ENCODE data around the gene ANKRD44. TPM values are rescaled to one million over a fixed set of nuclear protein-coding genes. Genes with fewer than 3 reads are reported as not detected.
A peak's percentile ranks its signal among the peaks of the same experiment; 100 is the strongest.

Gene ANKRD44
- total and polyA plus RNA-seq, 12 donors = 1.1 to 20.1 (median 6.9) TPM

DNA sequence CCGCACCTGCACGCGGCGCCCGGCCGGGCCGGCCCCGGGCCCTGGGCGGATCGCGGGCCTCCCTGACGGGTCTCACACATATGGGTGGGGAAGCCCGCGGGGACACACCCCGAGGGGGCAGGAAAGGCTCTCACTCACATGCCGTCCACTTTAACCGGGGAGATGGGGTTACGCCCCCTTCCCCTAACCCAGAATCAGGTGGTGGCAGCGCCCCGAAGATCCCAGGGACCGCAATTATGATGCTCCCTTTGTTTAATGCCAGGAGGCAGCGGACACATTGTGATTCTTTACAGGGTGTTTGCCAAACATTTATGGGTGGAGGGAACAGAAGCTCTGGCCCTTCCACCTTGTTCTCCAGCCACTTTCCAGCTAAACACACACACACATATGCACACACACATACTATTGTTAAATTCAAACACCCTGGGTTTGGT is 424 bp upstream of the ANKRD44 start:
- H3K9me3 ChIP-seq = no peaks in the 10 kb centered on the region
- intact Hi-C loops (cut with DNase I) = loop anchor here (1.0 to 10.0 kb wide), 13 partner anchors 64 to 306 kb away; no protein-coding TSS in a partner anchor
- ATAC-seq (no peak), DNase-seq (no peak)
- peaks cover 0 to 47% (median 21%) of the 10 kb centered on the region in 9 donors for H3K4me1 ChIP-seq
- no peaks in the 10 kb centered on the region for H3K36me3 ChIP-seq
- peaks cover 0 to 2% (median 0%) of the 10 kb centered on the region in 7 donors for H3K27me3 ChIP-seq
- TF ChIP-seq, protein P1, sequence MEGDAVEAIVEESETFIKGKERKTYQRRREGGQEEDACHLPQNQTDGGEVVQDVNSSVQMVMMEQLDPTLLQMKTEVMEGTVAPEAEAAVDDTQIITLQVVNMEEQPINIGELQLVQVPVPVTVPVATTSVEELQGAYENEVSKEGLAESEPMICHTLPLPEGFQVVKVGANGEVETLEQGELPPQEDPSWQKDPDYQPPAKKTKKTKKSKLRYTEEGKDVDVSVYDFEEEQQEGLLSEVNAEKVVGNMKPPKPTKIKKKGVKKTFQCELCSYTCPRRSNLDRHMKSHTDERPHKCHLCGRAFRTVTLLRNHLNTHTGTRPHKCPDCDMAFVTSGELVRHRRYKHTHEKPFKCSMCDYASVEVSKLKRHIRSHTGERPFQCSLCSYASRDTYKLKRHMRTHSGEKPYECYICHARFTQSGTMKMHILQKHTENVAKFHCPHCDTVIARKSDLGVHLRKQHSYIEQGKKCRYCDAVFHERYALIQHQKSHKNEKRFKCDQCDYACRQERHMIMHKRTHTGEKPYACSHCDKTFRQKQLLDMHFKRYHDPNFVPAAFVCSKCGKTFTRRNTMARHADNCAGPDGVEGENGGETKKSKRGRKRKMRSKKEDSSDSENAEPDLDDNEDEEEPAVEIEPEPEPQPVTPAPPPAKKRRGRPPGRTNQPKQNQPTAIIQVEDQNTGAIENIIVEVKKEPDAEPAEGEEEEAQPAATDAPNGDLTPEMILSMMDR (IDR thresholded peaks at IDR 0.05) = no peak
- 0 to 1% methylated on average over 22 of the region's 22 CpGs for WGBS, 2 donors
- H3K4me3 ChIP-seq = peak overlapping the region in 9 of 10 donors; percentile 66 to 84 (median 74)
- peak overlapping the region in 7 of 10 donors; percentile 20 to 92 (median 55) for H3K27ac ChIP-seq

DNA sequence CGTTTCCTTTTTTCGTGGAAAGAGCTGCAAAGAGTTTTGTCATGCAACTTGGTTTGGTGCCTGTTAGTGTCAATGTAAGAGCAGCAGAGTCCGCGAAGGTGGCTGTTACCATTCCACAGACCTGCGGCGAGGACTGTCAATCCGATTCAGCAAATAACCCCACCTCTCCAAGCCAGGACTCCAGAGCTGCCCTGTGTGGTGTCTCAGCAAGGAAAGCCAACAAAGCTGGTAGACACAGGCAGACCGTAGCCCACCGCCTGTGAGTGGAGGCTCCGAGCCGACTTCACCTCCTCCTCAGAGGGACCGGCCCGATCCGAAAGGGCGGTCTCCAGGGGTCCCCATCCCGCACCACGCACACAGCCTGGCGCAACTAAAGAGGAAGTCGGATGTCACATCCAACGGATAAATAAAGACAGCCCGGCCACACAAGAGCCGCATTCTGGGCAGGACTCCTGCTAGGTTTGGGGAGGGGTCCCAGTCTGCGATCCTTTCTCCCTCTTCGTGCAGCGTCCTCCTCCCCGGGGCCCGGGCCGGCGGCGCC is 819 bp downstream of the ANKRD44 start:
- no peaks in the 10 kb centered on the region for H3K9me3 ChIP-seq
- H3K4me3 ChIP-seq = peak overlapping the region; percentile 27 to 84 (median 74)
- intact Hi-C loops (cut with DNase I) = loop anchor here (1.0 to 10.0 kb wide), 14 partner anchors 65 to 305 kb away; no protein-coding TSS in a partner anchor
- peak overlapping the region; percentile 44 to 92 (median 61) for H3K27ac ChIP-seq
- no peaks in the 10 kb centered on the region for H3K36me3 ChIP-seq
- DNase-seq = peak; percentile 22 to 23
- no peak for ATAC-seq
- TF ChIP-seq, protein P1 (IDR thresholded peaks at IDR 0.05) = no peak
- 5% methylated on average over 27 to 30 of the region's 30 CpGs for WGBS, 2 donors
- H3K4me1 ChIP-seq = peaks cover 0 to 54% (median 22%) of the 10 kb centered on the region in 9 donors
- H3K27me3 ChIP-seq = no peaks in the 10 kb centered on the region

DNA sequence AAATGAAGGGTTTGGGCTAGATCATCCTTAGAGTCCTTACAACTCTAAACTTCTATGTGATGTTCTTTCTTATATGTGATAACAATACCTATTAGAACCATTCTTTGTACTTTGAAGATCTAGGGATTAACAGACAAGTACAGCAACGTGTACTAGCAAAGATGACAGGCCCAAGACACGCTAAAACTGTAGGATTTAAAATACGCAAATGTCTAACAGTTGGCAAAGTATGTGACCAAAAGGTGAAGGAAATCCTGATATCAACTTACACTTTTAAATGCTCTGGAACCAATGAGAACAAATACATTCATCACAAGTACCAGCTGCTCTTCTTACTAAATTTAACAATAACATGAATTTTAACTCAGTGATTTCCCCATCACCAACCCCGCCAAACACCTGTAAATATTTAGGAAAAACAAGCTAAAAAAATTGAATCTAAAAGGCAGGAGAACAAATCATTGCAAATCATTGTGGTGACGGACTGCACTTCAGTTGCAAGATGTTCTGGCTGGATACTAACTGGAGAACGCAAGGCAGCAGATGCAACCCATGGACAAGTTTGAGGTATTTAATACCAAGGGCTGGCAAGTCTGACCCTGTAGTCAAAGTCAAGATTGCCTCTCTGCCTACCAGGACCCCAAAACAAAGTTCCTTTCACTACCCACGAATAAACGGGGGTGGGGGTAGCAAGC is 1.4 kb downstream of the ANKRD44 start:
- intact Hi-C loops (cut with DNase I) = loop anchor here in 2 of 10 donors (5.0 to 10.0 kb wide), 3 partner anchors 64 to 197 kb away; no protein-coding TSS in a partner anchor
- H3K4me3 ChIP-seq = peak overlapping the region in 9 of 10 donors; percentile 66 to 84 (median 74)
- ATAC-seq (no peak), DNase-seq (no peak)
- H3K27me3 ChIP-seq = no peaks in the 10 kb centered on the region
- H3K9me3 ChIP-seq = no peaks in the 10 kb centered on the region
- no peaks in the 10 kb centered on the region for H3K36me3 ChIP-seq
- H3K4me1 ChIP-seq = peaks cover 0 to 56% (median 22%) of the 10 kb centered on the region in 9 donors
- H3K27ac ChIP-seq = peak overlapping the region in 7 of 10 donors; percentile 23 to 92 (median 69)
- TF ChIP-seq, protein P1 (IDR thresholded peaks at IDR 0.05) = no peak
- 63 to 71% methylated on average over 8 of the region's 8 CpGs for WGBS, 2 donors

GRCh38 chr2:197308585-197308984 is 2.0 kb downstream of the ANKRD44 start:
- Histone ChIP-seq H3K4me3 (peak overlapping the region in 6 of 10 donors; percentile 69 to 84 (median 74)), H3K36me3 (no peaks in the 10 kb centered on the region), H3K4me1 (peaks cover 0 to 56% (median 22%) of the 10 kb centered on the region in 9 donors), H3K27ac (peak overlapping the region in 5 of 10 donors; percentile 23 to 92 (median 46)), H3K27me3 (no peaks in the 10 kb centered on the region), H3K9me3 (no peaks in the 10 kb centered on the region)
- DNase-seq (no peak), ATAC-seq (no peak)
- intact Hi-C loops (cut with DNase I) = loop anchor here in 2 of 10 donors (5.0 to 10.0 kb wide), 3 partner anchors 64 to 196 kb away; no protein-coding TSS in a partner anchor
- TF ChIP-seq, protein P1 (IDR thresholded peaks at IDR 0.05) = no peak
- 42 to 68% methylated on average over 2 of the region's 2 CpGs for WGBS, 2 donors
